ENCODE measurements around the gene C15orf39.
"Not testable (repeated sequence)": the region's sequence is repeated elsewhere in the genome, so short reads cannot be mapped to it uniquely, and the experiment has no call there.

The C15orf39 gene

DNA sequence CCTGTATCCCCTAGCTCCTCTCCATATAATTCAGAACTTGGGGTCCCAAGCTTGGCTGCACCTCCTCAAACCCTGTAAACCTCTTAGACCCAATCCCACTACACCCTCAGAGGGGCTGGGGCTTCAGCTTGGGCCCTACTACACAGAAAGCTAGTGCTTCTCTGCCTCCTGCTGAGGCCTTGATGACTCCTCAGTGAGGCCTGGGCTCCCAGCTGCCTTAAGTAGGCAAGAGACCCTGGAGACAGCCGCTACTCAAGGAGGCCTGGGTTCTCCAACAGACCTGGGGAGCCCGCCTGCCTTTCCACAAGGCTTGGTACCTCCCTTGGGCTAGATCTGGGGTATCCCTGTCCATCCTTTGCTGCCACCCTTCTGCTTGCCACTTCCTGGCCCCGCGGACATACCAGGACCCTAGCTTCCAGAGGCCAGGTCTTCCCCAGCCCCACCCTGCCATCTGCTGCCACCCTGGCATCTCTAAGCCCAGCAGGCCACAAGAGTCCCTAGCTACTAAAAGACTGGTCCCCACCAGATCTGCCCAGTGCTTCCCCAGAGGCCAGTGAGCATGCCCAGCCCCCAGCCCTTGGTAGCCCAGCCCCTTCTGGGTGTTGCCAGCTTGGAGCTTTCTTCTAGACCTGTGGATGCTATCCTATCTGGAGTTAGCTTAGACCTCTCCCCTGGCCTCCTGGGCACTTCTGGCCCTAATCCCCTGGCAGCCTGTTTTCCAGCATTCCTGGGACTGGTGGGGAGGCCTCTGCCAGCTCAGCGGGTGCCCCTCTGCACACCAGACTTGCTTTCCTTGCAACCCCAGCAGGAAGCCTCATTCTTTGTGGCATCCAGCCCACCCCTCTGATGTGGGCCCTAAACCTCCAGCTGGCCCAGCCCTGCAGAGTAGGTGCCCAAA is 13.7 kb downstream of the C15orf39 start:
- Histone ChIP-seq H3K79me2 (ENCODE audit: low read length) (0 out of 2 replicates have a peak, but pooled peaks cover 7% of the 10 kb centered on the region), H3K4me3 (ENCODE audit: low read length) (no peak overlapping the region), H3K27me3 (ENCODE audit: low read depth, low read length) (no peaks in the 10 kb centered on the region), H3K27ac (ENCODE audit: low read length) (no peak overlapping the region), H3K9me3 (ENCODE audit: insufficient read depth, low read length) (no peaks in the 10 kb centered on the region), H4K20me1 (ENCODE audit: insufficient read depth, low read length) (peaks cover 40% of the 10 kb centered on the region), H3K4me1 (ENCODE audit: low read length) (peaks cover 25% of the 10 kb centered on the region), H3K4me2 (ENCODE audit: low read length) (no peak overlapping the region), H2AFZ (ENCODE audit: low read depth, low read length) (no peak overlapping the region), H3K36me3 (replicated peaks; ENCODE audit: low read depth, low read length) (peaks cover 28% of the 10 kb centered on the region), H3K9ac (ENCODE audit: low read length) (no peak overlapping the region)
- no peak for TF ChIP-seq EZH2phosphoT487 (IDR thresholded peaks at IDR 0.05; ENCODE audit: low read depth)
- TF ChIP-seq, protein P1, sequence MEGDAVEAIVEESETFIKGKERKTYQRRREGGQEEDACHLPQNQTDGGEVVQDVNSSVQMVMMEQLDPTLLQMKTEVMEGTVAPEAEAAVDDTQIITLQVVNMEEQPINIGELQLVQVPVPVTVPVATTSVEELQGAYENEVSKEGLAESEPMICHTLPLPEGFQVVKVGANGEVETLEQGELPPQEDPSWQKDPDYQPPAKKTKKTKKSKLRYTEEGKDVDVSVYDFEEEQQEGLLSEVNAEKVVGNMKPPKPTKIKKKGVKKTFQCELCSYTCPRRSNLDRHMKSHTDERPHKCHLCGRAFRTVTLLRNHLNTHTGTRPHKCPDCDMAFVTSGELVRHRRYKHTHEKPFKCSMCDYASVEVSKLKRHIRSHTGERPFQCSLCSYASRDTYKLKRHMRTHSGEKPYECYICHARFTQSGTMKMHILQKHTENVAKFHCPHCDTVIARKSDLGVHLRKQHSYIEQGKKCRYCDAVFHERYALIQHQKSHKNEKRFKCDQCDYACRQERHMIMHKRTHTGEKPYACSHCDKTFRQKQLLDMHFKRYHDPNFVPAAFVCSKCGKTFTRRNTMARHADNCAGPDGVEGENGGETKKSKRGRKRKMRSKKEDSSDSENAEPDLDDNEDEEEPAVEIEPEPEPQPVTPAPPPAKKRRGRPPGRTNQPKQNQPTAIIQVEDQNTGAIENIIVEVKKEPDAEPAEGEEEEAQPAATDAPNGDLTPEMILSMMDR (IDR thresholded peaks at IDR 0.05; ENCODE audit: low read depth, low read length): no peak

DNA sequence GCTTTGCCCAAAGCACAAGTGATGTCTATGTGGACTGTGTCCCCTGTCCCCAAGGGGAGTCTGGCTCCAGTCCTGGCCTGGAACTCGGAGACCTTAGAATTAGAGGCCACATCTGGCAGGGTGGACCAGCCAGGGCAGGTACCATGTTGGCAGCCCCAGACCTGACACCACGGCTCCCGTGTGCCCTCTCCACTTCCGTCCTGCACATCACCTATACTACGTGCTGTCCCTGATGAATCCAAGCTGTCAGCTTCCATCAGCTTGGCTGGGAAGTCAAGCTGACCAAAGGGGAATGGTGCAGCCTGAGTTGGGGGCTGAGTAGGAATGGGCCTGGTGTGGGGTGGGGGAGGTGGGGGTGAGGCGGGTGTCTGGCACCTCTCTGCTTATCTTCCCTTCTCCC is 15.3 kb downstream of the C15orf39 start:
- Histone ChIP-seq H3K4me3 (ENCODE audit: low read length) (no peak overlapping the region), H4K20me1 (ENCODE audit: insufficient read depth, low read length) (peaks cover 23% of the 10 kb centered on the region), H3K27ac (ENCODE audit: low read length) (no peak overlapping the region), H3K27me3 (ENCODE audit: low read depth, low read length) (no peaks in the 10 kb centered on the region), H3K79me2 (ENCODE audit: low read length) (no peaks in the 10 kb centered on the region), H2AFZ (ENCODE audit: low read depth, low read length) (no peak overlapping the region), H3K9ac (ENCODE audit: low read length) (no peak overlapping the region), H3K4me2 (ENCODE audit: low read length) (no peak overlapping the region), H3K9me3 (ENCODE audit: insufficient read depth, low read length) (no peaks in the 10 kb centered on the region), H3K36me3 (replicated peaks; ENCODE audit: low read depth, low read length) (peaks cover 12% of the 10 kb centered on the region), H3K4me1 (ENCODE audit: low read length) (peaks cover 27% of the 10 kb centered on the region)
- no peak for TF ChIP-seq EZH2phosphoT487 (IDR thresholded peaks at IDR 0.05; ENCODE audit: low read depth)
- TF ChIP-seq, protein P1 (IDR thresholded peaks at IDR 0.05; ENCODE audit: low read depth, low read length): no peak

DNA sequence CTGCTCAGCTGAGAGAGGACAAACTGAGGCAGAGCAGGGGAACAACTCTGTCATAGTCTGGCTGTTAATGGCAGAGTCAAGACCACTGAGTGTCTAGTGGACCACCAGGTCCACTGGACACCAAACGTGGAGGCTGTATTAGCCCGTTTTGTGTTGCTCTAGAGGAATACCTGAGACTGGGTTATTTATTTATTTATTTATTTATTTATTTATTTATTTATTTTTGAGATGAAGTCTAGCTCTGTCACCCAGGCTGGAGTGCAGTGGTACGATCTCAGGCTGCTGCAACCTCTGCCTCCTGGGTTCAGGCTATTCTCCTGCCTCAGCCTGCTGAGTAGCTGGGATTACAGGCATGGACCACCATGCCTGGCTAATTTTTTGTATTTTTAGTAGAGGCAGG is 15.9 kb downstream of the C15orf39 start:
- H3K4me2 ChIP-seq (ENCODE audit: low read length); H3K9ac ChIP-seq (ENCODE audit: low read length); H3K27ac ChIP-seq (ENCODE audit: low read length); H3K4me3 ChIP-seq (ENCODE audit: low read length); H3K9me3 ChIP-seq (ENCODE audit: insufficient read depth, low read length); H3K27me3 ChIP-seq (ENCODE audit: low read depth, low read length); H3K79me2 ChIP-seq (ENCODE audit: low read length); H3K36me3 ChIP-seq (replicated peaks; ENCODE audit: low read depth, low read length); H2AFZ ChIP-seq (ENCODE audit: low read depth, low read length): not testable (repeated sequence)
- peaks cover 17% of the 10 kb centered on the region for H4K20me1 ChIP-seq (ENCODE audit: insufficient read depth, low read length)
- peaks cover 27% of the 10 kb centered on the region for H3K4me1 ChIP-seq (ENCODE audit: low read length)

DNA sequence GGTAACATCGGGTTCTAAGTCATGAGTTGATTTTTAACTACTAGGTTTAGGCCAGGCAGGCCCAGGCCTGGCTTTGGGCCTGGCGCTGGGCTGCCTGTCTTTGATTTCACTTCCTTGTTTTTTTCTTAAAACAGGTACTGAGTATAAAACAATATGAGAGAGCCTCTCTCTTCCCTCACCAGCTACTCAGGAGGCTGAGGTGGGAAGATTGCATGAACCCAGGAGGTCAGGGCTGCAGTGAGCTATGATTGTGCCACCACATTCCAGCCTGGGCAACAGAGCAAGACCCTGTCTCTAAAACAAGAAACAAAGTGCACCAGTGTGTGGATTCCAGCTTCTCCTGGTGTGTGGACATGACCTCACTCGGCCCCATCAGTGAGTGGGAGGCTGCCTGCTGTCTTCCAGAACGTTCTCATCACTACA is 17.8 kb downstream of the C15orf39 start:
- Histone ChIP-seq H3K9ac (ENCODE audit: low read length) (peak overlapping the region; percentile 41; the same call in 1 of the 2 replicates), H3K27ac (ENCODE audit: low read length) (peak overlapping the region; percentile 88), H3K4me1 (ENCODE audit: low read length) (peaks cover 27% of the 10 kb centered on the region), H3K4me2 (ENCODE audit: low read length) (peak overlapping the region; percentile 67)
- H3K9me3 ChIP-seq (ENCODE audit: insufficient read depth, low read length); H3K27me3 ChIP-seq (ENCODE audit: low read depth, low read length); H3K79me2 ChIP-seq (ENCODE audit: low read length); H2AFZ ChIP-seq (ENCODE audit: low read depth, low read length); H3K36me3 ChIP-seq (replicated peaks; ENCODE audit: low read depth, low read length); H4K20me1 ChIP-seq (ENCODE audit: insufficient read depth, low read length); H3K4me3 ChIP-seq (ENCODE audit: low read length): not testable (repeated sequence)

GRCh38 chr15:75223688-75224087 is 22.0 kb downstream of the C15orf39 start:
- Histone ChIP-seq H3K9me3 (ENCODE audit: insufficient read depth, low read length) (no peaks in the 10 kb centered on the region), H3K4me3 (ENCODE audit: low read length) (no peak overlapping the region), H3K4me1 (ENCODE audit: low read length) (peaks cover 18% of the 10 kb centered on the region), H3K79me2 (ENCODE audit: low read length) (no peaks in the 10 kb centered on the region), H3K27ac (ENCODE audit: low read length) (no peak overlapping the region), H3K36me3 (replicated peaks; ENCODE audit: low read depth, low read length) (no peaks in the 10 kb centered on the region), H4K20me1 (ENCODE audit: insufficient read depth, low read length) (no peaks in the 10 kb centered on the region), H3K27me3 (ENCODE audit: low read depth, low read length) (peaks cover 5% of the 10 kb centered on the region), H3K4me2 (ENCODE audit: low read length) (no peak overlapping the region), H3K9ac (ENCODE audit: low read length) (no peak overlapping the region), H2AFZ (ENCODE audit: low read depth, low read length) (no peak overlapping the region)
- TF ChIP-seq, protein P1 (IDR thresholded peaks at IDR 0.05; ENCODE audit: low read depth, low read length): no peak
- no peak for TF ChIP-seq EZH2phosphoT487 (IDR thresholded peaks at IDR 0.05; ENCODE audit: low read depth)

Data from OCI-LY3 (cell line).